IMR-90 (cell line): Measurements from ENCODE around the gene GATA3. TPM values are rescaled to one million over a fixed set of nuclear protein-coding genes. Genes with fewer than 3 reads are reported as not detected.

Experiments
- ATAC-seq: fragments of 200-7000 bp; cut with Tn5 transposase; 2 replicates; pipeline ENCODE4 v1.9.1; 2020; ENCODE audit warnings: low read depth, mild to moderate bottlenecking, moderate library complexity
- BruUV-seq: library from RNA; stranded (reverse); fragments of 400-500 nt; replicated peaks from 2 replicates; lab custom pipeline; 2021; lab: Mats Ljungman, UMichigan
- CTCF ChIA-PET: fragments of 300-600 bp; formaldehyde crosslinking; extraction: SDS; loops from one replicate; lab custom pipeline; 2021; ENCODE audit warnings: antibody characterized with exemption; lab: Yijun Ruan, JAX
- POLR2A ChIA-PET: fragments of 300-600 bp; sonication (Branson Sonifier 250); formaldehyde crosslinking; loops from one replicate; lab custom pipeline; 2022; ENCODE audit warnings: antibody characterized with exemption; ENCODE audit not compliant: unreplicated experiment; lab: Charles Lee
- DNase-seq: peaks from one replicate; pipeline ENCODE4 v3.0.0; 2013
- H2AFZ ChIP-seq: replicated peaks from 2 replicates; pipeline ENCODE3; 2013; ENCODE audit warnings: low read length, mild to moderate bottlenecking; ENCODE audit not compliant: poor library complexity
- H2AK5ac ChIP-seq: 2 replicates; pipeline ENCODE4 v1.6.1; 2013; ENCODE audit warnings: low read depth, low read length, inconsistent platforms
- H2AK9ac ChIP-seq: replicated peaks from 2 replicates; pipeline ENCODE3; 2013; ENCODE audit warnings: mild to moderate bottlenecking, low read depth, low read length, moderate library complexity; ENCODE audit not compliant: poor library complexity
- H2BK120ac ChIP-seq: 2 replicates; pipeline ENCODE4 v1.6.1; 2013; ENCODE audit warnings: low read depth, low read length, inconsistent platforms
- H2BK15ac ChIP-seq: 3 replicates; pipeline ENCODE4 v1.6.1; 2013; ENCODE audit warnings: low read depth, low read length, inconsistent platforms
- H2BK20ac ChIP-seq: 2 replicates; pipeline ENCODE4 v1.6.1; 2013; ENCODE audit warnings: low read depth, mild to moderate bottlenecking, inconsistent platforms, low read length, moderate library complexity
- H2BK5ac ChIP-seq: 2 replicates; pipeline ENCODE4 v1.6.1; 2013; ENCODE audit warnings: mild to moderate bottlenecking, low read depth, low read length, inconsistent platforms; ENCODE audit not compliant: poor library complexity, severe bottlenecking
- H3K14ac ChIP-seq: replicated peaks from 2 replicates; pipeline ENCODE4 v1.6.1; 2013; ENCODE audit warnings: low read depth, low read length, inconsistent platforms
- H3K18ac ChIP-seq: 2 replicates; pipeline ENCODE4 v1.6.1; 2013; ENCODE audit warnings: low read depth, low read length, control low read depth
- H3K23ac ChIP-seq: 2 replicates; pipeline ENCODE4 v1.6.1; 2013; ENCODE audit warnings: low read depth, low read length, inconsistent platforms
- H3K27ac ChIP-seq: 2 replicates; pipeline ENCODE4 v1.5.1; 2013; ENCODE audit warnings: mild to moderate bottlenecking, control low read depth, low read length; ENCODE audit not compliant: insufficient read depth
- H3K27me3 ChIP-seq: 2 replicates; pipeline ENCODE4 v1.6.1; 2013; ENCODE audit warnings: low read length; ENCODE audit not compliant: control insufficient read depth, insufficient read depth
- H3K36me3 ChIP-seq: 2 replicates; pipeline ENCODE4 v1.6.1; 2013; ENCODE audit warnings: low read length, mixed read lengths; ENCODE audit not compliant: control insufficient read depth, insufficient read depth
- H3K4ac ChIP-seq: 2 replicates; pipeline ENCODE4 v1.6.1; 2013; ENCODE audit warnings: low read depth, low read length, inconsistent platforms
- H3K4me1 ChIP-seq: 2 replicates; pipeline ENCODE4 v1.6.1; 2013; ENCODE audit warnings: low read length, mixed read lengths; ENCODE audit not compliant: control insufficient read depth, insufficient read depth
- H3K4me2 ChIP-seq: 2 replicates; pipeline ENCODE4 v1.6.1; 2013; ENCODE audit warnings: low read depth, mild to moderate bottlenecking, control low read depth, low read length, moderate library complexity
- H3K4me3 ChIP-seq: 2 replicates; pipeline ENCODE4 v1.5.1; 2013; ENCODE audit warnings: low read depth, mild to moderate bottlenecking, control low read depth, low read length, moderate library complexity; ENCODE audit not compliant: insufficient read depth
- H3K56ac ChIP-seq: 2 replicates; pipeline ENCODE4 v1.6.1; 2013; ENCODE audit warnings: low read length, inconsistent platforms; ENCODE audit not compliant: insufficient read depth; ENCODE audit errors: extremely low read depth
- H3K79me1 ChIP-seq, 2 experiments: 2 replicates each; pipeline ENCODE4 v1.6.1; 2013; ENCODE audit warnings: low read length in 2 of 2, inconsistent platforms in 1 of 2, low read depth in 1 of 2
- H3K9ac ChIP-seq: 2 replicates; pipeline ENCODE4 v1.6.1; 2013; ENCODE audit warnings: low read depth, low read length, control low read depth
- H3K9me1 ChIP-seq: 2 replicates; pipeline ENCODE4 v1.6.1; 2013; ENCODE audit warnings: low read length, inconsistent platforms; ENCODE audit not compliant: insufficient read depth
- H3K9me3 ChIP-seq: 2 replicates; pipeline ENCODE4 v1.6.1; 2013; ENCODE audit warnings: low read length; ENCODE audit not compliant: control insufficient read depth, insufficient read depth
- H4K20me1 ChIP-seq: 2 replicates; pipeline ENCODE4 v1.6.1; 2013; ENCODE audit warnings: low read length, inconsistent platforms; ENCODE audit not compliant: insufficient read depth
- H4K5ac ChIP-seq: 2 replicates; pipeline ENCODE4 v1.6.1; 2013; ENCODE audit warnings: mild to moderate bottlenecking, low read depth, low read length, control low read depth
- H4K8ac ChIP-seq, 2 experiments: 2 replicates each; pipeline ENCODE4 v1.6.1; 2013; ENCODE audit warnings: low read depth in 2 of 2, low read length in 2 of 2, control low read depth in 1 of 2, inconsistent platforms in 1 of 2
- H4K91ac ChIP-seq: 2 replicates; pipeline ENCODE4 v1.6.1; 2013; ENCODE audit warnings: low read depth, low read length, inconsistent platforms; ENCODE audit not compliant: insufficient read depth
- FOS ChIP-seq: fragments of 150-350 bp; IDR thresholded peaks from 2 replicates; pipeline ENCODE4 v1.6.1; 2016; ENCODE audit warnings: low read depth, low read length
- WGBS, 2 experiments: methylation state at CpG; one replicate each; pipeline versions ENCODE4 v1.1.5 to v1.1.7; 2013; ENCODE audit warnings: missing lambda C conversion rate in 2 of 2; ENCODE audit not compliant: insufficient read length in 1 of 2; ENCODE audit errors: extremely low coverage in 2 of 2; 5-methylcytosine and 5-hydroxymethylcytosine counted together
- dilution Hi-C: fragments of 300-500 bp; cut with HindIII; formaldehyde crosslinking; loops from one replicate; pipeline ENCODE4 v1.14.3; 2018; ENCODE audit warnings: low sequenced_read_pairs; ENCODE audit not compliant: unreplicated experiment
- in situ Hi-C: fragments of 300-500 bp; cut with MboI; formaldehyde crosslinking; loops from 3 replicates; pipeline ENCODE4 v1.14.3; 2019; ENCODE audit warnings: low sequenced_read_pairs, inconsistent platforms, mixed read lengths
- intact Hi-C: fragments of 100-400 bp; cut with micrococcal nuclease; formaldehyde crosslinking; loops from 2 replicates; pipeline ENCODE4 v1.10.0; 2022
- polyA plus RNA-seq, 3 experiments: library from polyadenylated mRNA; depleted of rRNA; stranded (reverse); fragments of >200 nt; gene quantifications; 2 replicates each; pipeline ENCODE4 v1.2.3, GENCODE V29; 2012; ENCODE audit warnings: low replicate concordance in 1 of 3
- total RNA-seq: library from RNA; depleted of rRNA; stranded (reverse); fragments of >200 nt; gene quantifications from 2 replicates; pipeline ENCODE4 v1.2.3, GENCODE V29; 2012

GATA3 gene
- total and polyA plus RNA-seq, 2 of the 4 experiments (the other 2 are of a cell fraction), result 0.21 TPM; not detected in 1

- Histone ChIP-seq H3K23ac (no peak overlapping the region), H2BK120ac (no peak overlapping the region), H4K91ac (no peak overlapping the region), H2BK20ac (no peak overlapping the region), H3K18ac (no peak overlapping the region), H3K9me3 (no peaks in the 10 kb centered on the region; the same call in 1 of the 2 replicates), H3K27me3 (peaks cover 3% of the 10 kb centered on the region; the same call in 1 of the 2 replicates), H3K14ac (no peak overlapping the region), H3K9me1 (no peaks in the 10 kb centered on the region), H3K79me1 (no peaks in the 10 kb centered on the region), H3K4me3 (no peak overlapping the region), H3K4me1 (no peaks in the 10 kb centered on the region), H4K5ac (no peak overlapping the region), H3K4me2 (no peak overlapping the region), H3K56ac (no peak overlapping the region), H3K9ac (no peak overlapping the region), H2AK5ac (no peak overlapping the region), H3K36me3 (no peaks in the 10 kb centered on the region), H2AK9ac (no peak overlapping the region), H4K8ac (no peak overlapping the region), H3K27ac (no peak overlapping the region), H3K4ac (no peak overlapping the region), H2AFZ (no peak overlapping the region), H4K20me1 (no peaks in the 10 kb centered on the region), H2BK5ac (no peak overlapping the region), H2BK15ac (no peak overlapping the region)
- CTCF ChIA-PET, result no interaction called here
- no peak for TF ChIP-seq FOS
- 40% methylated on average over 1 of the region's 8 CpGs; no CpG with 5 or more reads in 1 of the 2 experiments for WGBS, 2 experiments
- BruUV-seq, result no TSS peak
- dilution Hi-C loops, result no loop called here
- DNase-seq, result no peak
- in situ Hi-C loops, result no loop called here
- intact Hi-C loops, result no loop called here
- POLR2A ChIA-PET, result no interaction called here
- no peak for ATAC-seq
These were observed 49.1 kb downstream of the GATA3 start for GRCh38 chr10:8103543-8103942.
